GM12878 (cell line): Measurements from ENCODE around the gene CTAGE6. TPM values are rescaled to one million over a fixed set of nuclear protein-coding genes. Genes with fewer than 3 reads are reported as not detected.
"Not testable (repeated sequence)": the region's sequence is repeated elsewhere in the genome, so short reads cannot be mapped to it uniquely, and the experiment has no call there.

Source experiments
- ATAC-seq: fragments of 200-7000 bp; cut with Tn5 transposase; 3 replicates; pipeline ENCODE4 v1.9.1; 2020; ENCODE audit warnings: mild to moderate bottlenecking, moderate library complexity
- Bru-seq: library from RNA; stranded (reverse); fragments of 400-500 nt; gene quantifications from one replicate; lab custom pipeline; 2021; lab: Mats Ljungman, UMichigan
- BruChase-seq, 2 experiments: library from RNA; stranded (reverse); fragments of 400-500 nt; gene quantifications; one replicate each; lab custom pipeline; 2021; lab: Mats Ljungman, UMichigan
- BruUV-seq: library from RNA; stranded (reverse); fragments of 400-500 nt; replicated peaks from 2 replicates; lab custom pipeline; 2021; lab: Mats Ljungman, UMichigan
- CTCF ChIA-PET: fragments of 300-600 bp; sonication (Branson Sonifier 250); formaldehyde crosslinking; extraction: SDS; loops from one replicate; lab custom pipeline; 2021; ENCODE audit warnings: inconsistent platforms; lab: Yijun Ruan, JAX
- POLR2A ChIA-PET: fragments of 350-600 bp; formaldehyde crosslinking; extraction: SDS; loops from one replicate; lab custom pipeline; 2021; ENCODE audit warnings: inconsistent platforms; lab: Charles Lee
- RAD21 ChIA-PET: fragments of 300-600 bp; sonication (Branson Sonifier 250); formaldehyde crosslinking; loops from one replicate; lab custom pipeline; 2023; ENCODE audit warnings: antibody characterized with exemption; ENCODE audit not compliant: unreplicated experiment; lab: Charles Lee
- SMC1A ChIA-PET: fragments of 300-600 bp; sonication (Branson Sonifier 250); formaldehyde crosslinking; loops from one replicate; lab custom pipeline; 2023; ENCODE audit not compliant: unreplicated experiment, uncharacterized antibody; lab: Charles Lee
- DNase-seq: peaks from one replicate; pipeline ENCODE4 v3.0.0-alpha.2; 2011; ENCODE audit warnings: low read depth, low spot score
- FAIRE-seq: peaks from 3 replicates; lab custom pipeline; 2011; peaks lifted over from hg19 to GRCh38; lab: Jason Lieb, UNC
- H2AFZ ChIP-seq: 2 replicates; pipeline ENCODE4 v1.6.0; 2011; ENCODE audit warnings: low read depth, low read length, control low read depth; ENCODE audit not compliant: control insufficient read depth
- H3K27ac ChIP-seq: 2 replicates; pipeline ENCODE4 v1.5.1; 2011; ENCODE audit warnings: control low read depth; ENCODE audit not compliant: control insufficient read depth, insufficient read depth
- H3K27me3 ChIP-seq, 2 experiments: replicated peaks in 1 of 2; 2 replicates each; pipeline versions ENCODE4 v1.6.0 to v1.6.1; 2011; ENCODE audit warnings: low read length in 1 of 2; ENCODE audit not compliant: control insufficient read depth in 2 of 2, insufficient read depth in 2 of 2
- H3K36me3 ChIP-seq, 2 experiments: 2 replicates each; pipeline ENCODE4 v1.5.1; 2011; ENCODE audit warnings: low read length in 1 of 2; ENCODE audit not compliant: control insufficient read depth in 2 of 2, insufficient read depth in 2 of 2
- H3K4me1 ChIP-seq: 2 replicates; pipeline ENCODE4 v1.6.1; 2011; ENCODE audit warnings: mild to moderate bottlenecking, low read length, moderate library complexity, mixed read lengths; ENCODE audit not compliant: control insufficient read depth, insufficient read depth
- H3K4me2 ChIP-seq: 2 replicates; pipeline ENCODE4 v1.6.0; 2011; ENCODE audit warnings: control low read depth; ENCODE audit not compliant: control insufficient read depth, insufficient read depth
- H3K4me3 ChIP-seq: fragments of 200-600 bp; sonication (generic); 2 replicates; pipeline ENCODE4 v1.5.1; 2016
- H3K79me2 ChIP-seq: 2 replicates; pipeline ENCODE4 v1.6.0; 2011; ENCODE audit warnings: low read length; ENCODE audit not compliant: control insufficient read depth, insufficient read depth
- H3K9ac ChIP-seq: 2 replicates; pipeline ENCODE4 v1.8.0; 2011; ENCODE audit warnings: low read length, control low read depth, mixed read lengths; ENCODE audit not compliant: control insufficient read depth, insufficient read depth
- H3K9me3 ChIP-seq: replicated peaks from 3 replicates; pipeline ENCODE4 v1.5.1; 2011; ENCODE audit warnings: mild to moderate bottlenecking, low read length; ENCODE audit not compliant: control insufficient read depth, insufficient read depth
- H4K20me1 ChIP-seq: 2 replicates; pipeline ENCODE4 v1.6.0; 2011; ENCODE audit not compliant: control insufficient read depth, insufficient read depth
- WGBS: methylation state at CpG from one replicate; pipeline ENCODE4 v1.1.6; 2016; ENCODE audit warnings: low lambda C conversion rate; ENCODE audit not compliant: insufficient replicate concordance, insufficient coverage; ENCODE audit errors: missing lambda C conversion rate; 5-methylcytosine and 5-hydroxymethylcytosine counted together
- in situ Hi-C: fragments of 300-500 bp; cut with MboI; formaldehyde crosslinking; loops from 9 replicates; pipeline ENCODE4 v1.14.3; 2018; ENCODE audit warnings: mixed read lengths
- intact Hi-C: fragments of 100-400 bp; cut with micrococcal nuclease; formaldehyde crosslinking; loops from one replicate; pipeline ENCODE4 v1.14.2; 2022; ENCODE audit not compliant: unreplicated experiment
- long read RNA-seq, 2 experiments: library from polyadenylated mRNA; unstranded; transcript quantifications; one replicate each; pipeline ENCODE4 v2.0.0, GENCODE V29; 2019 to 2020
- polyA minus RNA-seq, 3 experiments: library from RNA; depleted of rRNA, polyadenylated mRNA; stranded (reverse); fragments of >200 nt; gene quantifications; 2 replicates each; pipeline ENCODE4 v1.2.3, GENCODE V29; 2011
- polyA plus RNA-seq, 11 experiments: library from polyadenylated mRNA; depleted of rRNA in 4 of 11; unstranded in 6 of 11; stranded (reverse) in 5 of 11; fragments of >200 nt; fragmentation: Nextera tagmentation in 4 of 11; fragmentation: Illumina TruSeq in 1 of 11; extraction: Ambion mirVana in 4 of 11; extraction: Trizol in 1 of 11; gene quantifications; 1 replicate in 1 of 11; 2 replicates in 10 of 11; pipeline versions ENCODE4 v1.2.1 to v1.2.3, GENCODE V29; 2011 to 2016; ENCODE audit warnings: inconsistent platforms in 2 of 11, missing spikeins in 2 of 11, low read depth in 1 of 11
- total RNA-seq, 4 experiments: library from RNA; depleted of rRNA in 3 of 4; stranded (reverse); fragments of >200 nt in 3 of 4; fragmentation: Illumina TruSeq in 1 of 4; extraction: Trizol in 1 of 4; gene quantifications; 2 replicates each; pipeline versions ENCODE4 v1.2.1 to v1.2.3, GENCODE V29; 2013 to 2021

CTAGE6 gene, protein sequence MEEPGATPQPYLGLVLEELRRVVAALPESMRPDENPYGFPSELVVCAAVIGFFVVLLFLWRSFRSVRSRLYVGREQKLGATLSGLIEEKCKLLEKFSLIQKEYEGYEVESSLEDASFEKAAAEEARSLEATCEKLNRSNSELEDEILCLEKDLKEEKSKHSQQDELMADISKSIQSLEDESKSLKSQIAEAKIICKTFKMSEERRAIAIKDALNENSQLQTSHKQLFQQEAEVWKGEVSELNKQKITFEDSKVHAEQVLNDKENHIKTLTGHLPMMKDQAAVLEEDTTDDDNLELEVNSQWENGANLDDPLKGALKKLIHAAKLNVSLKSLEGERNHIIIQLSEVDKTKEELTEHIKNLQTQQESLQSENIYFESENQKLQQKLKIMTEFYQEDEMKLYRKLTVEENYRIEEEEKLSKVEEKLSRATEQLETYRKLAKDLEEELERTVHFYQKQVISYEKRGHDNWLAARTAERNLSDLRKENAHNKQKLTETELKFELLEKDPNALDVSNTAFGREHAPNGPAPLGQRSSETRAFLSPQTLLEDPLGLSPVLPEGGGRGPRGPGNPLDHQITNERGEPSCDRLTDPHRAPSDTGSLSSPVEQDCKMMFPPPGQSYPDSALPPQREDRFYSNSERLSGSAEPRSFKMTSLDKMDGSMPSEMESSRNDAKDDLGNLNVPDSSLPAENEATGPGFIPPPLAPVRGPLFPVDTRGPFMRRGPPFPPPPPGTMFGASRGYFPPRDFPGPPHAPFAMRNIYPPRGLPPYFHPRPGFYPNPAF
- 11.3 and 12.0 TPM in 2 replicates for total RNA-seq (2013; cell fraction: nucleolus; rRNA removed)
- total RNA-seq (2014; rRNA removed), result not detected in 2 replicates
- total RNA-seq (2014; rRNA removed; fragmentation: Illumina TruSeq; extraction: Trizol), result not detected in 2 replicates
- not detected in 2 replicates for total RNA-seq (2021)
- not detected for polyA plus RNA-seq (2011; ENCODE audit: low read depth)
- 0.12 and 0.26 TPM in 2 replicates for polyA plus RNA-seq (2011; rRNA removed)
- polyA plus RNA-seq (2011; cell fraction: cytosol; rRNA removed), result not detected in 2 replicates
- 0.40 and 0.94 TPM in 2 replicates for polyA plus RNA-seq (2011; cell fraction: nucleus; rRNA removed)
- 0.07 and 0.11 TPM in 2 replicates for polyA plus RNA-seq (2012)
- not detected in 2 replicates for polyA plus RNA-seq (2014; fragmentation: Illumina TruSeq; extraction: Trizol)
- not detected for polyA plus RNA-seq (2014; fragmentation: Nextera tagmentation; extraction: Ambion mirVana)
- polyA plus RNA-seq (2014; rRNA removed), result not detected in 2 replicates
- polyA plus RNA-seq (2016; fragmentation: Nextera tagmentation; extraction: Ambion mirVana), result not detected
- polyA minus RNA-seq (2011; rRNA and poly(A)+ RNA removed), result 0.29 and 0.52 TPM in 2 replicates
- polyA minus RNA-seq (2011; cell fraction: cytosol; rRNA and poly(A)+ RNA removed), result not detected in 2 replicates
- polyA minus RNA-seq (2011; cell fraction: nucleus; rRNA and poly(A)+ RNA removed), result 0.67 and 2.3 TPM in 2 replicates
- percentile 51 among the genes with signal in this experiment for Bru-seq, nascent RNA
- BruChase-seq, experiment 1, labeled RNA remaining after a 6-hour chase, result percentile 46 among the genes with signal in this experiment
- BruChase-seq, experiment 2, labeled RNA remaining after a 2-hour chase, result percentile 47 among the genes with signal in this experiment
- long read RNA-seq, experiment 1, result 0 reads
- long read RNA-seq, experiment 2, result 0 reads

DNA sequence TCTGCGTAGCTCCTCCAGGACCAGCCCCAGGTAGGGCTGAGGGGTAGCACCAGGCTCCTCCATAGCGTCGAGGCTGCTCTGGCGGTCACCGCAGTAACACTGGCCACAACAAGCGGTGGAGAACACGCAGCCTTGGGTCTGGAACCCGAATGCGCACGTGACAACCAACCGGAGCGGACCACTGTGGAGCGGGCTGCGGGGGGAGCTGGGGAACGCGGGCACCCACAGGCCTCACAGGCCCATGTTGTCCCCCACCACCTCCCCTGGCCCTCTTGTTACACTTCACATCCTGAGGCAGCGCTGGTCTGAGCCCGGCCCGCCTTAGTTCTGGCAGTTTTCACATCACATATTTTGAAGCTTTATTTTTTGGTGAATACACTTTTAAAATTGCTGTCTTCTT, at the start of gene CTAGE6:
CTAGE6 (minus strand) TSS at position 101 of the 400 bp plus-strand sequence; CDS start at position 63, 38 bp downstream.
- BruUV-seq, result TSS peak; percentile 37
- SMC1A ChIA-PET, H3K4me2 ChIP-seq, DNase-seq, H3K79me2 ChIP-seq, in situ Hi-C loops, ATAC-seq, H3K27ac ChIP-seq, H3K9ac ChIP-seq, RAD21 ChIA-PET, H3K4me3 ChIP-seq, H3K4me1 ChIP-seq, H4K20me1 ChIP-seq, CTCF ChIA-PET, FAIRE-seq, intact Hi-C loops, H2AFZ ChIP-seq, H3K9me3 ChIP-seq, POLR2A ChIA-PET, H3K36me3 ChIP-seq, H3K27me3 ChIP-seq: not testable (repeated sequence)
- no CpG with 5 or more reads among the region's 19 CpGs for WGBS

DNA sequence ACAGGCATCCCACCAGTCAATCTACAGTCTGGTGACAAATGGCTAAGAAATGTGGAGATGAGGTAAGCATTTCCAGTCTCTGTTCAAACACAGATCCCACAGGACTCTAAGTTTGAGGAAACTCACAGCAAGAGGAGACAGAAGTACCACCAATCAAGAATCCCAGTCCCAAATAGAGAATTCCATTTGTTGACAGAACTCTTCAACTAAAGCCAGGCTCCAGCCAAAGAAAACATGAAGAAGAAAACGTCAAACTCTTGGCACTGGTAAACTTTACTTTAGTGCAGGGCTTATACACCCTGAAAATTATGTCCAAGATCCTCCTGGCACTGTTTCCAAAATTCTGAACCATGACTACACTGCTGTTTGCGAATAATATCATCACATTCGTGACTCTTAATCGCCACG, 49.2 kb upstream of the CTAGE6 start:
- H3K4me2 ChIP-seq, RAD21 ChIA-PET, ATAC-seq, H3K4me1 ChIP-seq, BruUV-seq, H3K27ac ChIP-seq, DNase-seq, CTCF ChIA-PET, H3K79me2 ChIP-seq, H4K20me1 ChIP-seq, H3K36me3 ChIP-seq, SMC1A ChIA-PET, H3K27me3 ChIP-seq, in situ Hi-C loops, FAIRE-seq, H3K9me3 ChIP-seq, H3K9ac ChIP-seq, POLR2A ChIA-PET, intact Hi-C loops, H3K4me3 ChIP-seq, H2AFZ ChIP-seq: not testable (repeated sequence)
- WGBS, result no CpG with 5 or more reads among the region's 5 CpGs

DNA sequence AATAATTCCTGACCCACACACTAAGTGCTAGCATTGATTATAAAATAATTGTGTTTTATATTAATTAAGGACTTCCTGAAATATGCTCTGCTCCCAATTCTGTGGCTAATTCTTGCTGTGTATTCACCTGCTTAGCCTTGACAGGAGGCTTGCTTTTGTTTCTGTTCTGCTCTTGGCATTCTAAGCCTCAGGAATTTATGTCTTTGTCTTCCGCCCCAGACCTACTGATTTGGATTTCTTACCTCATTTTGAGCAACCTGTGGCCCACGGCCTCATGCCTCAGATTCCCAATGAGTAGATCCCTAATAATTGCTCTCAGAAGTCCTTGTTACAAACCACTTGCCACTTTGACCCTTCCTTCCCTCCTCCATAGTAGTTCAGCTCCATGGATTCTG, 40.4 kb upstream of the CTAGE6 start:
- WGBS, result no CpG with 5 or more reads among the region's 2 CpGs
- in situ Hi-C loops, FAIRE-seq, DNase-seq, H3K79me2 ChIP-seq, H2AFZ ChIP-seq, H3K4me3 ChIP-seq, SMC1A ChIA-PET, H3K4me1 ChIP-seq, RAD21 ChIA-PET, intact Hi-C loops, CTCF ChIA-PET, H3K4me2 ChIP-seq, BruUV-seq, H3K27ac ChIP-seq, H3K9me3 ChIP-seq, H4K20me1 ChIP-seq, H3K9ac ChIP-seq, H3K27me3 ChIP-seq, POLR2A ChIA-PET, H3K36me3 ChIP-seq, ATAC-seq: not testable (repeated sequence)
